Gastroesophageal sphincter (tissue), 4 donors: ENCODE results near the gene PTPRC. TPM values are rescaled to one million over a fixed set of nuclear protein-coding genes. Genes with fewer than 3 reads are reported as not detected.

ENCODE experiments used
- ATAC-seq: fragments of 150-250 bp; one replicate; pipeline ENCODE4 v1.9.1; 2016; ENCODE audit warnings: mild to moderate bottlenecking, moderate library complexity
- H3K27ac ChIP-seq, 4 donors: fragments of 200-600 bp; sonication (generic) in 3 of 4; 1 replicate in 3 of 4; 2 replicates in 1 of 4; pipeline ENCODE4 v1.5.1; 2016 to 2019
- H3K27me3 ChIP-seq: fragments of 200-600 bp; sonication (generic); one replicate; pipeline ENCODE4 v1.5.1; 2019
- H3K36me3 ChIP-seq, 2 donors: fragments of 200-600 bp; sonication (generic); one replicate each; pipeline ENCODE4 v1.5.1; 2019; ENCODE audit warnings: control low read depth in 1 of 2
- H3K4me1 ChIP-seq, 3 donors: fragments of 200-600 bp; sonication (generic); 1 replicate in 2 of 3; 2 replicates in 1 of 3; pipeline ENCODE4 v1.5.1; 2016 to 2019; ENCODE audit warnings: control low read depth in 2 of 3
- H3K4me3 ChIP-seq, 2 donors: fragments of 200-600 bp; sonication (generic); one replicate each; pipeline ENCODE4 v1.5.1; 2019; ENCODE audit warnings: mild to moderate bottlenecking in 1 of 2, moderate library complexity in 1 of 2
- H3K9me3 ChIP-seq, 3 donors: fragments of 200-600 bp; sonication (generic); one replicate each; pipeline ENCODE4 v1.5.1; 2017 to 2019; ENCODE audit warnings: control low read depth in 2 of 3
- EP300 ChIP-seq: sonication (generic); formaldehyde crosslinking; IDR thresholded peaks from one replicate; pipeline ENCODE4 v1.6.1; 2017; ENCODE audit warnings: antibody characterized with exemption, mild to moderate bottlenecking
- POLR2A ChIP-seq, 2 donors: fragments of 450-650 bp; IDR thresholded peaks; one replicate each; pipeline ENCODE4 v1.6.1; 2017; ENCODE audit warnings: antibody characterized with exemption in 2 of 2, mild to moderate bottlenecking in 2 of 2, moderate library complexity in 1 of 2
- POLR2AphosphoS5 ChIP-seq: sonication (generic); formaldehyde crosslinking; IDR thresholded peaks from one replicate; pipeline ENCODE4 v1.6.1; 2017; ENCODE audit warnings: antibody characterized with exemption
- WGBS, 2 donors: methylation state at CpG; one replicate each; pipeline ENCODE4 v1.1.5; 2018; ENCODE audit warnings: low coverage in 1 of 2; 5-methylcytosine and 5-hydroxymethylcytosine counted together
- total RNA-seq, 4 donors: library from RNA; depleted of rRNA; stranded (reverse); fragments of >200 nt; gene quantifications; one replicate each; pipeline ENCODE4 v1.1.0, GENCODE V29; 2016
- TF ChIP-seq, protein P1 (sequence below), 4 experiments: fragments of 200-600 bp in 2 of 4; fragments of 450-650 bp in 2 of 4; sonication (generic) in 1 of 4; IDR thresholded peaks; one replicate each; pipeline ENCODE4 v1.5.1; 2017 to 2019; ENCODE audit warnings: antibody characterized with exemption in 4 of 4, mild to moderate bottlenecking in 2 of 4, moderate library complexity in 2 of 4

The PTPRC gene
- total RNA-seq, 4 donors from 2014 or later, result 5.0 to 31.9 (median 12.9) TPM

DNA sequence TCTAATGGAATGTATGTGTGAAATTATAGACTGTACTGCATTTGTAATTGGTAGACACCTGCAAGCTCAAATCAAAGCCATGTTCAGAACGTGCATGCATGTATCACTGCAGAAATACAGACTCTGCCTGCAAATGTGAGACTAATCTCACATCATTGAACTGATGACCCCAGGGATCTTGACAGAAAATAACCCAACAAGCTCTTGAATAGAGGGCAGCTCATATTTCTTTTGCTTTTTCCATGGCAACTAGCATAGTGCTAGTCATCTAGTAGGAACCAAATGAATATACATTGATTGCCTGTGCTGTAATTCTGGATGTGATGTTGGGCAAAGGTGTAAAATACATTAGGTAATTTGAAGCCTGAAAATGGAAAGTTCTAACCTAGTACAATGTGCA lies 62.4 kb downstream of the PTPRC start:
- no peak for ATAC-seq
- no peaks in the 10 kb centered on the region for H3K9me3 ChIP-seq
- 75% methylated on average over 1 of the region's 1 CpG for WGBS, 2 donors
- H3K4me3 ChIP-seq, result no peak overlapping the region
- H3K36me3 ChIP-seq, result no peaks in the 10 kb centered on the region
- no peaks in the 10 kb centered on the region for H3K4me1 ChIP-seq
- TF ChIP-seq, protein P1, sequence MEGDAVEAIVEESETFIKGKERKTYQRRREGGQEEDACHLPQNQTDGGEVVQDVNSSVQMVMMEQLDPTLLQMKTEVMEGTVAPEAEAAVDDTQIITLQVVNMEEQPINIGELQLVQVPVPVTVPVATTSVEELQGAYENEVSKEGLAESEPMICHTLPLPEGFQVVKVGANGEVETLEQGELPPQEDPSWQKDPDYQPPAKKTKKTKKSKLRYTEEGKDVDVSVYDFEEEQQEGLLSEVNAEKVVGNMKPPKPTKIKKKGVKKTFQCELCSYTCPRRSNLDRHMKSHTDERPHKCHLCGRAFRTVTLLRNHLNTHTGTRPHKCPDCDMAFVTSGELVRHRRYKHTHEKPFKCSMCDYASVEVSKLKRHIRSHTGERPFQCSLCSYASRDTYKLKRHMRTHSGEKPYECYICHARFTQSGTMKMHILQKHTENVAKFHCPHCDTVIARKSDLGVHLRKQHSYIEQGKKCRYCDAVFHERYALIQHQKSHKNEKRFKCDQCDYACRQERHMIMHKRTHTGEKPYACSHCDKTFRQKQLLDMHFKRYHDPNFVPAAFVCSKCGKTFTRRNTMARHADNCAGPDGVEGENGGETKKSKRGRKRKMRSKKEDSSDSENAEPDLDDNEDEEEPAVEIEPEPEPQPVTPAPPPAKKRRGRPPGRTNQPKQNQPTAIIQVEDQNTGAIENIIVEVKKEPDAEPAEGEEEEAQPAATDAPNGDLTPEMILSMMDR (IDR thresholded peaks at IDR 0.05), result no peak
- TF ChIP-seq EP300, result no peak
- no peak for TF ChIP-seq POLR2AphosphoS5
- TF ChIP-seq POLR2A (IDR thresholded peaks at IDR 0.05), result no peak
- no peak overlapping the region for H3K27ac ChIP-seq
- H3K27me3 ChIP-seq, result no peaks in the 10 kb centered on the region

GRCh38 chr1:198701766-198702539 lies 63.1 kb downstream of the PTPRC start:
- no peak overlapping the region for H3K27ac ChIP-seq
- WGBS, 2 donors, result 84 to 87% methylated on average over 3 to 4 of the region's 4 CpGs
- no peak for ATAC-seq

DNA sequence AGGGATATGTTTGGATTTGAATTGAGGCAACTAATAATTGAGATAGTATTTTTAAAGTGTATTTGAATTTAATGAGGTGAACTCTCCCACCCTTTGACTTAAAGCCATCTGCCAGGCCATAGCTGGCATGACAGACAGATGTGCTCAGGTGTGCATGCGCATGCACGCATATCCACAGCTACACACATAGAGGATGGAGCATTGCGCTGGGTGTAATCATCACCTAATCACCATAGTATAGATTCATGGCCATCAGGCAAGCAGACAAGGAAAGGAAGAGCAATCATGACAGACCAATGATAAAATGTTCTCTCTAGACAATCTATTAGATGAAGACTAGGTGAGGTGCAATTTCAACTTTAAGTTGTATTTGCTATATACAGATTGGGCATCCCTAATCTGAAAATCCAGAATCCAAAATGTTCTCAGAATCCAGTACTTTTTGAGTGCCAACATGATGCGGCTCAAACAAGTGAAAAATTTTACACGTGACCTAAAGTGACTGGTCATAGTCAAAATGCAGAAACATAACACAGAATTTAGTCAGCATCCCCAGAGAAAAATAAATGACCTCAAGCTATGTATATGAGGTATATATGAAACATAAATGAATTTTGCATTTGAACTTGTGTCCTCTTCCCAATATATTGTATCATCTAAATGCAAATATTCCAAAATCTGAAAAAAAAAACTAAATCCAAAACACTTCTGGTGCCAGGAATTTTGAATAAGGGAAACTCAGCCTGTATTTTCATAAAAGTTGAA lies 70.1 kb downstream of the PTPRC start:
- no peak overlapping the region for H3K27ac ChIP-seq
- no peak overlapping the region for H3K4me3 ChIP-seq
- no peak for ATAC-seq
- H3K9me3 ChIP-seq, result no peaks in the 10 kb centered on the region
- TF ChIP-seq POLR2AphosphoS5, result no peak
- TF ChIP-seq POLR2A (IDR thresholded peaks at IDR 0.05), result no peak
- TF ChIP-seq, protein P1 (IDR thresholded peaks at IDR 0.05), result no peak
- no peak for TF ChIP-seq EP300
- WGBS, 2 donors, result 91 to 98% methylated on average over 5 of the region's 5 CpGs
- H3K36me3 ChIP-seq, result no peaks in the 10 kb centered on the region
- no peaks in the 10 kb centered on the region for H3K4me1 ChIP-seq
- H3K27me3 ChIP-seq, result no peaks in the 10 kb centered on the region

More at GRCh38 chr1:198701766-198702539, 63.1 kb downstream of the PTPRC start:
- no peaks in the 10 kb centered on the region for H3K9me3 ChIP-seq
- no peak overlapping the region for H3K4me3 ChIP-seq
- no peaks in the 10 kb centered on the region for H3K4me1 ChIP-seq
- no peaks in the 10 kb centered on the region for H3K36me3 ChIP-seq
- TF ChIP-seq EP300 (no peak), POLR2A (IDR thresholded peaks at IDR 0.05) (no peak), POLR2AphosphoS5 (no peak)
- TF ChIP-seq, protein P1 (IDR thresholded peaks at IDR 0.05), result no peak
- no peaks in the 10 kb centered on the region for H3K27me3 ChIP-seq

DNA sequence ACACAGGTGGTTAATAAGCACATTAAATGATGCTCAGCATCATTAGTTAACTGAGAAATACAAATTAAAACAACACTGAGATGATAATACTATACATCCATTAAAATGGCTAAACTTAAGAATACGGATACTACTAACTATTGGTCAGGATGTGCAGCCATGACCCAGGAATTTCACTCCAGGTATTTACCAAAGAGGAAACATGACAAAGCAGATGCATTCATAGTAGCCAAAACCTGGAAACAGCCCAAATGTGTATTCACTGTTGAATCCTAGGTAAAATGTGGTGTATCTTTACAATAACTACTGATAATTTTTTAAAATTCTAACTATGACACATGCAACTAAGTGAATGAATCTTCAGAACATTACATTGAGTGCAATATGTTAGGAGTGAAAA lies 73.0 kb downstream of the PTPRC start:
- Histone ChIP-seq H3K4me3 (no peak overlapping the region), H3K4me1 (no peaks in the 10 kb centered on the region), H3K9me3 (no peaks in the 10 kb centered on the region), H3K27me3 (no peaks in the 10 kb centered on the region), H3K27ac (no peak overlapping the region), H3K36me3 (no peaks in the 10 kb centered on the region)
- TF ChIP-seq EP300 (no peak), POLR2A (IDR thresholded peaks at IDR 0.05) (no peak), POLR2AphosphoS5 (no peak)
- TF ChIP-seq, protein P1 (IDR thresholded peaks at IDR 0.05), result no peak
- 83 to 86% methylated on average over 1 of the region's 1 CpG for WGBS, 2 donors
- ATAC-seq, result no peak

- no peak for ATAC-seq
- no peaks in the 10 kb centered on the region for H3K36me3 ChIP-seq
Observed at GRCh38 chr1:198713081-198713480, 74.2 kb downstream of the PTPRC start.

More at GRCh38 chr1:198713081-198713480, 74.2 kb downstream of the PTPRC start:
- no peak for TF ChIP-seq POLR2AphosphoS5
- no peak for TF ChIP-seq POLR2A (IDR thresholded peaks at IDR 0.05)
- TF ChIP-seq EP300, result no peak
- TF ChIP-seq, protein P1 (IDR thresholded peaks at IDR 0.05), result no peak
- Histone ChIP-seq H3K9me3 (no peaks in the 10 kb centered on the region), H3K4me1 (no peaks in the 10 kb centered on the region), H3K27me3 (no peaks in the 10 kb centered on the region), H3K27ac (no peak overlapping the region), H3K4me3 (no peak overlapping the region)
